ENCODE data around the gene CDH23.

The CDH23 gene

DNA sequence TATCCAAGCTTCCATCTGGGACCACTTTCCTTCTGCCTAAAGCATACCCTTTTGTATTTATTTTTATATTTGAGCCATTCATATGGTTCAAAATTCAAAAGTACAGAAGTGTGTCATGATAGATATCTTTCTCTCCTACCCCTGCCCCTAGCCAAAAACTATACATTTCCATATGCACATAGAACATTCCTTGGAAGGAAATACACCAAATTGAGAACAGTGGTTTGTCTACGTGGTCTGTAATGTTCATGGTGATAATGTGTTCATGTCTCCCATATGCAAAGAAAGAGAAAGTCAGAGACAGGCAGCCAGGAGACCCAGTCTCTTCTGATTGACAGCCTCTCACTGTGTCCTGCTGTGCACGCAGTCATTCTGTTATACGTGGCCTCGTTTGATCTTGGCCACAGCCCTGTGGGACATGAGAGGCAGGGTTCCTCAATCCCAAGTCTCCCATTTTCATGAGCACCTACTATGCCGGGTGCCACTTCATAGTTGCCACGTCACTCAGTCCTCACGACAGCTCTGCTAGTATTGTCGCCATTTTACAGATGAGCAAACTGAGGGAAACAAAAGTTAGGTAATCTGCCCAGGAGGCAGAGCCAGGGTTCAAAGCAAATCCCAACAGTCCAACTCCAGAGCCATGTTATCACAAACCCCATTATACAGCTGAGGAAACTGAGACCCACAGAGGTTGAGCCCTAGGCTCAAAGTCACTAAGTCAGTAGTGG lies 8.0 kb upstream of the CDH23 start:
- TF ChIP-seq, protein P1, sequence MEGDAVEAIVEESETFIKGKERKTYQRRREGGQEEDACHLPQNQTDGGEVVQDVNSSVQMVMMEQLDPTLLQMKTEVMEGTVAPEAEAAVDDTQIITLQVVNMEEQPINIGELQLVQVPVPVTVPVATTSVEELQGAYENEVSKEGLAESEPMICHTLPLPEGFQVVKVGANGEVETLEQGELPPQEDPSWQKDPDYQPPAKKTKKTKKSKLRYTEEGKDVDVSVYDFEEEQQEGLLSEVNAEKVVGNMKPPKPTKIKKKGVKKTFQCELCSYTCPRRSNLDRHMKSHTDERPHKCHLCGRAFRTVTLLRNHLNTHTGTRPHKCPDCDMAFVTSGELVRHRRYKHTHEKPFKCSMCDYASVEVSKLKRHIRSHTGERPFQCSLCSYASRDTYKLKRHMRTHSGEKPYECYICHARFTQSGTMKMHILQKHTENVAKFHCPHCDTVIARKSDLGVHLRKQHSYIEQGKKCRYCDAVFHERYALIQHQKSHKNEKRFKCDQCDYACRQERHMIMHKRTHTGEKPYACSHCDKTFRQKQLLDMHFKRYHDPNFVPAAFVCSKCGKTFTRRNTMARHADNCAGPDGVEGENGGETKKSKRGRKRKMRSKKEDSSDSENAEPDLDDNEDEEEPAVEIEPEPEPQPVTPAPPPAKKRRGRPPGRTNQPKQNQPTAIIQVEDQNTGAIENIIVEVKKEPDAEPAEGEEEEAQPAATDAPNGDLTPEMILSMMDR (IDR thresholded peaks at IDR 0.05) = no peak
- Histone ChIP-seq H3K9ac (no peak overlapping the region), H3K4me2 (ENCODE audit: low read length) (no peak overlapping the region), H3K4me1 (no peaks in the 10 kb centered on the region), H3K27me3 (ENCODE audit: control insufficient read depth, insufficient read depth, low read length) (no peaks in the 10 kb centered on the region), H3K79me2 (no peaks in the 10 kb centered on the region), H3K9me3 (ENCODE audit: control insufficient read depth, low read length) (no peaks in the 10 kb centered on the region), H3K4me3 (ENCODE audit: low read depth, low read length) (no peak overlapping the region), H3K27ac (no peak overlapping the region), H3K36me3 (ENCODE audit: control insufficient read depth, insufficient read depth, low read length) (no peaks in the 10 kb centered on the region), H2AFZ (no peak overlapping the region)

DNA sequence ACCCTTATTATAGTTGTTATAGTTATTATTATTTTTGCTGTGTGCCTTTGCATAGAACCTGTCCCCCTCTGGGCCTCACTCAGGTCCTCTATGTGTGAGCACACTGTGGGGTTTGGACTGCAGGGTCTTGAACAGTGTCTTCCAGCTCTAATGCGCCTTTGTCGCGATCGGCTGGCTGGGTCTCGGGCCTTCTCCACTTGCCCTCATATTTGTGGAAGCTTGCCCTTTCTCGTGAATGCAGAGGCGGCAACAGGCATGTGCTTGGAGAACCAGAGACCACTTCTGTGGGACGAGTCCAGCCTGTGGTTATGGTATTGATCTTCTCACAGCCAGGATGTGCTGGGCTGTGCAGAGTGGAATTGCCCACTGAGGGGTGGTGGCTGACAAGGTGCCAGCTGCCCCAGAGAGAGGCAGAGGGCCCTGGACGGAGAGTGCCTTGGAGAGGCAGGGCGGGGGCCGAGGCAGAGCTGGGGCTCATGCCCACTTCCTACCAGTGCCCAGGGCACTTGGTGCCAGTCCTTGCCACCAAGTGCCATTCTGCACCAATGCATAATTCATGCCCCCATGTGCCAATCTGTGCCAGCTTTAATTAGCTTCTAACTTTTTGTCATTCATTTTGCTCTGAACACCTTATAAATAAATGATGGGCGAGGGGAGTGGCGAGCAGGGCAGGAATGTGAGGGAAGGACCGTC lies 6.8 kb upstream of the CDH23 start:
- TF ChIP-seq, protein P1 (IDR thresholded peaks at IDR 0.05) = no peak
- no peaks in the 10 kb centered on the region for H3K36me3 ChIP-seq (ENCODE audit: control insufficient read depth, insufficient read depth, low read length)
- no peak overlapping the region for H3K27ac ChIP-seq
- no peaks in the 10 kb centered on the region for H3K27me3 ChIP-seq (ENCODE audit: control insufficient read depth, insufficient read depth, low read length)
- no peak overlapping the region for H3K9ac ChIP-seq
- no peak overlapping the region for H3K4me3 ChIP-seq (ENCODE audit: low read depth, low read length)
- H3K4me1 ChIP-seq = no peaks in the 10 kb centered on the region
- no peaks in the 10 kb centered on the region for H3K79me2 ChIP-seq
- no peak overlapping the region for H3K4me2 ChIP-seq (ENCODE audit: low read length)
- H3K9me3 ChIP-seq (ENCODE audit: control insufficient read depth, low read length) = no peaks in the 10 kb centered on the region
- H2AFZ ChIP-seq = no peak overlapping the region

DNA sequence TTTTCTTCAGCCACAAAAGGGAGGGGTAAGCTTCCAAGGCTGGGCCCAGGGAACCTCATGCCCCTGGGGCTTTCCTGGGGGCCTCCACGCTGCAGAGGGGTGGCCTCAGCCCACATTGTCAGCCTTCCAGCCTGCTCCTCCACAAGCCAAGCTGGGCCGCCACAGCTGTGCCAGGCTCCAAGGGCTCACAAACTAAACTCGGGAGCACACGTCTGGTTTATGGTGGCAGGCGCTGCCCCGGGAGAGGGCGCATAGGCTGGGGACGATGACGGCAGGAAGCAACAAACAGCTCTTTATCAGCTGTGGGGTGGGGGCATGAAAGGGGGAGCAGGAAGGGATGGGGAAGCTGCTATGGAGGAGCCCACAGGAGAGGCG lies 6.3 kb upstream of the CDH23 start:
- TF ChIP-seq, protein P1 (IDR thresholded peaks at IDR 0.05) = no peak
- no peak overlapping the region for H2AFZ ChIP-seq
- H3K9ac ChIP-seq = no peak overlapping the region
- no peak overlapping the region for H3K4me2 ChIP-seq (ENCODE audit: low read length)
- H3K4me3 ChIP-seq (ENCODE audit: low read depth, low read length) = no peak overlapping the region
- no peaks in the 10 kb centered on the region for H3K27me3 ChIP-seq (ENCODE audit: control insufficient read depth, insufficient read depth, low read length)
- no peaks in the 10 kb centered on the region for H3K4me1 ChIP-seq
- H3K27ac ChIP-seq = no peak overlapping the region
- no peaks in the 10 kb centered on the region for H3K79me2 ChIP-seq
- no peaks in the 10 kb centered on the region for H3K36me3 ChIP-seq (ENCODE audit: control insufficient read depth, insufficient read depth, low read length)
- H3K9me3 ChIP-seq (ENCODE audit: control insufficient read depth, low read length) = no peaks in the 10 kb centered on the region

DNA sequence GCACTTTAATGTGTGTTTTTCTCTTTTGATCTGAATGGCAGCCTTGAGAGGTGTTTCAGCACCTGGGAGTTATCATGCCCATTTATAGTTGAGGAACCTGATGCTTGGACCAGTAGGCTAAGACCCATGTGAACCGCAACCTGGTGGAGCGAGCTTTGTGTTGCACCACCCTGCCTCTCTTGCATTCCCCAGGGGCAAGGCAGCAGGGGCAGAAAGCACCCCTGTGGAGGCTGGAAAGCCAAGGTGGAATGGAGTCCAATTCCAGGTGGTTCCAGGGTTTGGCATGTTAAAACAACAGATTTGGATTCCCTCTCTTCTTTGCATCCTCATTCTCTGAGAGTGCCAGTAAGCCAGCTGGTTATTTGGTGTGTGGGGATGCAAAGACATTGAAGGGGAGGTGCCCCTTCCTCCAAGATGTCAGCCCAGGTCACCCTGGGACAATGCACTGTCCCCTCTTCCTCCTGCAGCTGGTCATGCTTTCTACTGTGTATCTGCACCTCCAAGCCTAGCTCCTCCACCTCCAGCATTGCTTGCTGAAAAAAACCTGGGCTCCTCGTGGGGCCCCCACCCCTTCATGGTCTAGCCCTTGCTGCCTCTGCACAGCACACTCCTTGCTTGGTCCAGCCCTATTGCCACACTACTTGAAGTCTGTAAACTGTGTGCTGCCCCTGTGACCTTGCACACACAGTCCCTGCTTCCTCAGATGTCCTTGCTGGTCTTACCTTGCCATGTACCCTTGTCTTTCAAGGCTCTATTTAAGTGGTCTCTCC lies 5.6 kb upstream of the CDH23 start:
- Histone ChIP-seq H2AFZ (no peak overlapping the region), H3K27ac (no peak overlapping the region), H3K9me3 (ENCODE audit: control insufficient read depth, low read length) (no peaks in the 10 kb centered on the region), H3K36me3 (ENCODE audit: control insufficient read depth, insufficient read depth, low read length) (no peaks in the 10 kb centered on the region), H3K27me3 (ENCODE audit: control insufficient read depth, insufficient read depth, low read length) (no peaks in the 10 kb centered on the region), H3K79me2 (no peaks in the 10 kb centered on the region), H3K4me3 (ENCODE audit: low read depth, low read length) (no peak overlapping the region), H3K4me2 (ENCODE audit: low read length) (no peak overlapping the region), H3K9ac (no peak overlapping the region), H3K4me1 (no peaks in the 10 kb centered on the region)
- TF ChIP-seq, protein P1 (IDR thresholded peaks at IDR 0.05) = no peak
